GM18951 (cell line): ENCODE data around the gene P2RX1.

Source experiments
- POLR2A ChIP-seq: IDR thresholded peaks from 4 replicates; pipeline ENCODE4 v1.6.1; 2011; ENCODE audit warnings: mild to moderate bottlenecking; ENCODE audit not compliant: insufficient read length, insufficient read depth; ENCODE audit errors: extremely low read depth
- in situ Hi-C: fragments of 300-500 bp; cut with MboI; formaldehyde crosslinking; loops from one replicate; pipeline ENCODE4 v1.12.0; 2022; ENCODE audit warnings: low sequenced_read_pairs, mixed read lengths, inconsistent platforms; ENCODE audit not compliant: unreplicated experiment

P2RX1 gene

GRCh38 chr17:3913531-3914311 is 2.5 kb downstream of the P2RX1 start:
- in situ Hi-C loops = no loop called here

DNA sequence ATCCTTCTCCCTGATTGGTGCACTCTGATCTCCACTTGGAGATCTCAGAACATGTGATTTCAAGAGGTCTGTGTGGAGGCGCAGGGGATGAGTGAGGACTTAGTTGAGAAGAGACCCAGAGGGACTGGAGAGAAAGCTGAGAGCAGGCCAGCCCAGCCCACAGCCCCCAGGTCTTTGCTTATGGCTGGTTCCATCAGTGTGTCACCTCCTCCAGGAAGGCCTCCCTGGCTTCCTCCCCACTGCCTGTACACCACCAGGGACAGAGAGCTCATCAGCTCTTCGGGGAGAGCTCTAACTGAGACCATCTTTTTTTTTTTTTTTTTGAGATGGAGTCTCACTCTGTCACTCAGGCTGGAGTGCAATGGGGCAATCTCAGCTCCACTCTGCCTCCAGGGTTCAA is 3.4 kb downstream of the P2RX1 start:
- in situ Hi-C loops = no loop called here
- TF ChIP-seq POLR2A = no peak

More at GRCh38 chr17:3913531-3914311, 2.5 kb downstream of the P2RX1 start:
- TF ChIP-seq POLR2A = no peak

DNA sequence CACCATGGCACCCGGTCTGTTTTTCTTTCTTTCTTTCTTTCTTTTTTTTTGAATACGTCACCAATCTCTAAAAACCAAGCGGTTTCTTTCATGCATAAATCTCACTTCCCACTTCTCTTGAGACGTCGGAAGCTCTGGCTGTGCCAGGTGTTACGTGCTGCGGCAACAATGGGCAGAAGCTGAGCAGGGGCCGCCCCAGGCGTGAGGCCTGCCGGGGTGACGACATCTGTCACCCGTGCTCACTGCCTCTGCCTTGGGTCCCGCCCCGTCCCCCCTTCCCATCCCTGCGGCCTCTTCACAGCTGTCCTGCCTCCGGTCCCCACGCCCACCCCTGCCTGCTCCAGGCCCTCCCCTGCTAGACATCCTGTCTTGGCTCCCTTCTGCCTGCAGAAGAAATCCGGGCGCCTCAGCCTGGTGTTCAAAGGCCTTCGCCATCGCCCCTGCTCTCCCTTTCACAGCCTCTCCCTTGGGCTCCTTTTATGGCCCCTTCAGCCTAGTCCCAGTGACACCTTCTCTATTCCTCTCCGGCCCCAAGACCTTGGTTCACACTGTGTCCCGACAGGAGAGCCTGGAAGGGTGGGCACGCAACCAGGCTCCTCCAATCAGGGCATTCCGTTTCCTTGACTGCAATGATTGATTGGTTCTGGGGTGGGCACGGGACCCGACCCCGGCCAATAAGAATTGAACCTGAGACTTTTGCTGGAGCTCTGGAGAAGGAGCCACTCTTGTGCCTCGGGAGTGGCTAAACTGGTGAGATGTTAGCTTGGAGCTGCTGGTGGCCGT is 4.8 kb downstream of the P2RX1 start:
- TF ChIP-seq POLR2A = no peak
- in situ Hi-C loops = no loop called here

GRCh38 chr17:3910420-3911270 is 5.6 kb downstream of the P2RX1 start:
- no peak for TF ChIP-seq POLR2A
- in situ Hi-C loops = no loop called here

- TF ChIP-seq POLR2A = no peak
- in situ Hi-C loops = no loop called here
Measured at GRCh38 chr17:3909257-3909656, 7.0 kb downstream of the P2RX1 start.

GRCh38 chr17:3907483-3908216 is 8.6 kb downstream of the P2RX1 start:
- no peak for TF ChIP-seq POLR2A

DNA sequence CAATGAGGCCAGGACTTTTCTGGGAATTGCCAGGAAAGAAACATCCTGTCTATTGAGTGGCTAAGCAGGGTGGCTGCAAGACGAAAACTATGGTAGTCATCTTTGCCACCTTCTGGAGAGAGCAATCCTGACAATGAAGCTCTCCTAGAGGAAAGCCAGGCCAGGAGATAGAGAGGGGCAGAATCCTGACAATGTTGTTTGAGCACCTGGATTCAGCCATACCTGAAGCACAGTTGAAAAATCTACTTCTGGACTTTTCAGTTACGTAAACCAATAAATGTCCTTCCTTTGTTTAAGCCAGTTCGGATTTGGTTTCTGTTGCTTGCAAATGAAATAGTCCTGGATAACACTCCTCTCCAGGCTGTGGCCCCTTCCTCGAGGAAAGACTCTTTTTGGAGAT is 9.4 kb downstream of the P2RX1 start:
- no peak for TF ChIP-seq POLR2A
- in situ Hi-C loops = no loop called here

More at GRCh38 chr17:3907483-3908216, 8.6 kb downstream of the P2RX1 start:
- in situ Hi-C loops = no loop called here

DNA sequence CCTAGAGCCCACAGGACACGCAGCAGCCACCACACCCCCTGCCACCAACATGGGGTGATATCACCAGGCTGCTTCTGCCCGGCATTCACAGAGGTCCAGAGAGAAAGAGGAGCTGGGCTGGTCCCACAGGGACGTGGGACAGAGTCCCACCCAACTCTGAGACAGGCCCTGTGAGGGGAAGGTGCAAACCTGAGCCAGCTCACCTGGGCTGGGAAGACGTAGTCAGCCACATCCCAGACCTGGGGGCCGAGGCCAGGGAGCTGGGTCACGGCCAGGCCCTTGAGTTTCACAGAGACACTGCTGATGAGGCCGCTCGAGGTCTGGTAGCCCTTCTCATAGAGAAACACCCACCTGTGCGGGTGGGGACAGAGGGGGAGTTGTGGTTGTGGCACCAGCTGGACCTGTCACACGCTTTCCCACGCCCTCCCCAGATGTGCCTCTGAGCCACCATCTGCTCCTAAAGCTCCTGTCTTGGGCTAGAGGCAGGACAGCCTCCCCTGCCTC is 11.2 kb downstream of the P2RX1 start:
- in situ Hi-C loops = no loop called here

DNA sequence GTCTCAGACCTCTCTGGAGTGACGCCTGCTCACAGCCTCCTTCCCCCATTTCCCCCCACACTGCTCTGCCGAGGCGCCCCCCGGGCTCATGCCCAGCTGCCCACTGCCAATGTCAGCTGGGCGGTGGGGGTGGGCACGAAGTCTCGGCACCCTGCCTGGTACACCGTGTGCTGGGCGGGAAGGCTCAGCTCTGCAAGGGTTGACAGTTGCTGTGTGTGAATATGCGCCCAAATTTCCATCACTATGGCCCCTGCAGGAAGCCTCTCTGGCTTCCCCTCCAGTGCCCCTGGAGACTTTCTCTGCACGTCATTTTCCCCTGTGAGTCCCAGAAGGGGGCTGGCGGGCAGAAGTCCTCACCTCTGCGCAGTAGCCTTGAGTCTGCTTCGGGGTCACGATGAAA is 11.8 kb downstream of the P2RX1 start:
- in situ Hi-C loops = no loop called here
- TF ChIP-seq POLR2A = no peak

More for the DNA sequence above, 11.2 kb downstream of the P2RX1 start:
- TF ChIP-seq POLR2A = no peak

DNA sequence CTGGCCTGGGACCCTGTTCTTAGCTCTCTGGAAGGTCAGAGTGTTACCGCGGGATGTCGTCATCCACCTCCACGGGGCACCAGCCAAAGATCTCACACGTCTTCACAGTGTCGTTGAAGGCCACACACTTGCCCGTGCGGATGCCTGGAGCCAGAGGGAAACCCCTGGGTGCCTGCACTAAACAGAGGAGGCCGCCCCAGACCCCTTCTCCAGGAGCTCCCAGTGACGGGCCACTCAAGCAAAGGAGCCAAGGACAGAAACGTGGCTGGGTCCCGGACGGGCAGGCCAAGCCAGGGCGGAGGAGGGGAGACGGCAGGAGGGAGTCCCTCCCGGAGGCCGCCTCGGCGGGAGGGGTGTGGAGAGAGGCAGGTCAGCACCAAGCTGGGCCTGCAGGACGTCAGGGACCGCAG is 12.4 kb downstream of the P2RX1 start:
- in situ Hi-C loops = no loop called here

DNA sequence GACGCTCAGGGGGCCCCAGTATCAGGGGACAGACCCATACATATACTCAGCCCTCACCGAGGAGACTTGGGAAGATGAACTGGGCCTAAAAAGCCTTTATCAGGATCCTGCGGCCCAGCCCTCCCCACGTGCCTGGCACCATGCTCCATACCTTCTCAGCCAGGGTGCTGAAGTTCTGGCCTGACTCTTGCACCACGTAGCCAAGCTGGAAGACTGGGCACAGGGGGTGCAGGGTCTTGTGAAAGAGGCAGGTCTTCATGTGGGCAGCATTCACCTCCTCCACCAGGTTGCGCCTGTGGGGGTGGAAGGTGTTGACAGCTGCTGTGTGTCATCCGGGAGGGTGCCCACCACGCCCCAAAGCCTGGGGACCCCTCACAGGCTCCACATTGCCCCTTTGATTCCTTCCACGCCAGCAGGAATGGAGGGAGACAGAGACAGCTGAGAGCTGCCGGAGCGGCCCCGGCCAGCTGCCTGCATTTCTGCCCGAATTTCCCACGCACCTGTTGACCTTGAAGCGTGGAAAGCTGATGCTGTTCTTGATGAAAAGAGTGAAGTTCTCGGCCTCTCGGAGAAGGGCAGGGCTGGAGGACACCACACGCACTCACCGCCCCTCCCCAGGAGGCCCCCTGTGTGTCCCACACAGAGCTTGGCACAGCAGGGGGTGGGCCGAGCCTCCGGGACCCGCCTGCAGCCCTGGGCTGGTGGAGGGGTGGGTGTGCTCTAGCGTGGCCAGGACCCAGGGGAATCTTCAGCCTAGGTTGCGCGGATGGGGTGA is 13.0 kb downstream of the P2RX1 start:
- TF ChIP-seq POLR2A = no peak
- in situ Hi-C loops = no loop called here

More for the DNA sequence above, 12.4 kb downstream of the P2RX1 start:
- TF ChIP-seq POLR2A = no peak

- no peak for TF ChIP-seq POLR2A
- in situ Hi-C loops = no loop called here
Measured at GRCh38 chr17:3900646-3901045, 15.6 kb downstream of the P2RX1 start.

DNA sequence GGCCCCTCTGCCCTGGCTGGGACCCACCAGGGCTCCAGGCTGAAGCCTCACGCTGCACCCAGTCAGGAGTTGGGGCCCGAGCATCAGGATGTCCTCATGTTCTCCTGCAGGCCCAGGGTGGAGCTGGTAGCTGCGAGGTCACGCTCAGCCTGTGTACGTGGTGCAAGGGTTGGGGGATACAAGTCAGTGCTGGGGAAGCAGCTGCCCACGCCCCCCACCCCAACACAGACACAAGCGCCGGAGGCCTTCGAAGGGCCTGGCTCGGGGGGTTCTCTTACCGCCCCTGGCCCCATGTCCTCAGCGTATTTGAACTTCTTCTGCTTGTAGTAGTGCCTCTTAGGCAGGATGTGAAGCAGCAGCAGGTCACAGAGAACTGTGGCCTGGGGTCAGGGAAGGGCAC is 18.5 kb downstream of the P2RX1 start:
- no peak for TF ChIP-seq POLR2A
- in situ Hi-C loops = no loop called here
